Endothelial cell of umbilical vein (primary cell): ENCODE results near the gene ADAM17. TPM values are rescaled to one million over a fixed set of nuclear protein-coding genes. Genes with fewer than 3 reads are reported as not detected.

ENCODE experiments used
- BruUV-seq: library from RNA; stranded (reverse); fragments of 400-500 nt; replicated peaks from 2 replicates; lab custom pipeline; 2021; lab: Mats Ljungman, UMichigan
- CTCF ChIA-PET: fragments of 300-600, 350-600 bp; sonication (Branson Sonifier 250); formaldehyde crosslinking; loops from one replicate; lab custom pipeline; 2021; ENCODE audit warnings: antibody characterized with exemption, inconsistent platforms; lab: Charles Lee
- POLR2A ChIA-PET: fragments of 300-600, 350-600 bp; sonication (Branson Sonifier 250); formaldehyde crosslinking; loops from one replicate; lab custom pipeline; 2021; ENCODE audit warnings: antibody characterized with exemption, inconsistent platforms; lab: Charles Lee
- DNase-seq: peaks from one replicate; pipeline ENCODE4 v3.0.0-alpha.2; 2011; ENCODE audit warnings: low read depth, low spot score
- FAIRE-seq: peaks from 2 replicates; lab custom pipeline; 2011; peaks lifted over from hg19 to GRCh38; lab: Jason Lieb, UNC
- H2AFZ ChIP-seq: 2 replicates; pipeline ENCODE4 v1.6.0; 2012; ENCODE audit warnings: low read depth, low read length, control low read depth, inconsistent platforms
- H3K27ac ChIP-seq: 2 replicates; pipeline ENCODE4 v1.5.1; 2011; ENCODE audit warnings: low read depth, mild to moderate bottlenecking, control low read depth, low read length, moderate library complexity; ENCODE audit not compliant: insufficient read depth
- H3K27me3 ChIP-seq, 2 experiments: 2 replicates each; pipeline versions ENCODE4 v1.6.0 to v1.6.1; 2011; ENCODE audit warnings: low read length in 2 of 2, mixed read lengths in 1 of 2; ENCODE audit not compliant: control insufficient read depth in 2 of 2, insufficient read depth in 2 of 2
- H3K36me3 ChIP-seq, 2 experiments: 2 replicates in 1 of 2; 3 replicates in 1 of 2; pipeline ENCODE4 v1.5.1; 2011; ENCODE audit warnings: low read length in 2 of 2, mild to moderate bottlenecking in 1 of 2, moderate library complexity in 1 of 2; ENCODE audit not compliant: control insufficient read depth in 2 of 2, insufficient read depth in 2 of 2; ENCODE audit errors: extremely low read depth in 1 of 2
- H3K4me1 ChIP-seq: 3 replicates; pipeline ENCODE4 v1.5.1; 2011; ENCODE audit warnings: mild to moderate bottlenecking, low read length; ENCODE audit not compliant: control insufficient read depth, insufficient read depth; ENCODE audit errors: extremely low read depth
- H3K4me2 ChIP-seq: 2 replicates; pipeline ENCODE4 v1.6.1; 2011; ENCODE audit warnings: low read length, control low read depth, mixed read lengths; ENCODE audit not compliant: insufficient read depth
- H3K4me3 ChIP-seq, 3 experiments: fragments of 200-600 bp in 1 of 3; sonication (generic), shearing (Covaris generic) in 1 of 3; replicated peaks in 1 of 3; 2 replicates each; pipeline ENCODE4 v1.5.1; 2011 to 2016; ENCODE audit warnings: control low read depth in 3 of 3, low read length in 3 of 3, mild to moderate bottlenecking in 2 of 3, inconsistent platforms in 1 of 3, low read depth in 1 of 3, moderate library complexity in 1 of 3; ENCODE audit not compliant: insufficient read depth in 1 of 3
- H3K79me2 ChIP-seq: 2 replicates; pipeline ENCODE4 v1.6.0; 2012; ENCODE audit warnings: low read length, inconsistent platforms; ENCODE audit not compliant: control insufficient read depth, insufficient read depth
- H3K9ac ChIP-seq: replicated peaks from 2 replicates; pipeline ENCODE3; 2011; ENCODE audit warnings: low read length, control low read depth; ENCODE audit not compliant: insufficient read depth; ENCODE audit errors: extremely low read depth
- H3K9me1 ChIP-seq: replicated peaks from 3 replicates; pipeline ENCODE4 v1.6.0; 2011; ENCODE audit warnings: mild to moderate bottlenecking, low read length; ENCODE audit not compliant: control insufficient read depth, insufficient read depth; ENCODE audit errors: extremely low read depth
- H3K9me3 ChIP-seq: replicated peaks from 2 replicates; pipeline ENCODE4 v1.5.1; 2012; ENCODE audit warnings: low read length, inconsistent platforms; ENCODE audit not compliant: control insufficient read depth, insufficient read depth
- H4K20me1 ChIP-seq: replicated peaks from 2 replicates; pipeline ENCODE3; 2011; ENCODE audit warnings: mild to moderate bottlenecking, low read length; ENCODE audit not compliant: control insufficient read depth, insufficient read depth; ENCODE audit errors: extremely low read depth
- EZH2 ChIP-seq: IDR thresholded peaks from 2 replicates; pipeline ENCODE4 v1.6.1; 2012; ENCODE audit warnings: borderline replicate concordance, low read depth, mild to moderate bottlenecking, moderate library complexity, low read length, inconsistent platforms; ENCODE audit not compliant: severe bottlenecking
- FOS ChIP-seq: IDR thresholded peaks from 2 replicates; pipeline ENCODE4 v1.6.1; 2011; ENCODE audit warnings: mild to moderate bottlenecking, low read length, moderate library complexity, borderline replicate concordance; ENCODE audit not compliant: insufficient read depth
- GATA2 ChIP-seq: IDR thresholded peaks from 2 replicates; pipeline ENCODE4 v1.7.0; 2011; ENCODE audit warnings: low read depth, mild to moderate bottlenecking, moderate library complexity, mixed read lengths, low read length; ENCODE audit not compliant: insufficient read length, insufficient read depth
- JUN ChIP-seq: IDR thresholded peaks from 2 replicates; pipeline ENCODE4 v1.6.1; 2011; ENCODE audit warnings: borderline replicate concordance, low read depth; ENCODE audit not compliant: insufficient read length, insufficient read depth
- MYC ChIP-seq: IDR thresholded peaks from one replicate; pipeline ENCODE4 v1.6.1; 2011; ENCODE audit warnings: mild to moderate bottlenecking, low read depth, low read length
- POLR2A ChIP-seq: IDR thresholded peaks from 2 replicates; pipeline ENCODE4 v1.6.1; 2012; ENCODE audit warnings: low read depth, mild to moderate bottlenecking, control low read depth, low read length
- POLR2AphosphoS5 ChIP-seq: IDR thresholded peaks from 2 replicates; pipeline ENCODE4 v1.6.1; 2012; ENCODE audit warnings: low read depth, mild to moderate bottlenecking, control low read depth, low read length, moderate library complexity; ENCODE audit not compliant: insufficient read depth
- dilution Hi-C: fragments of 300-500 bp; cut with MboI; formaldehyde crosslinking; loops from one replicate; pipeline ENCODE4 v1.15.0; 2019; ENCODE audit warnings: low sequenced_read_pairs; ENCODE audit not compliant: extremely low pct_ligation_motif_present
- intact Hi-C: fragments of 100-400 bp; cut with micrococcal nuclease; formaldehyde crosslinking; loops from one replicate; pipeline ENCODE4 v1.10.0; 2022
- polyA plus RNA-seq, 4 experiments: library from polyadenylated mRNA; depleted of rRNA in 3 of 4; stranded (reverse) in 3 of 4; unstranded in 1 of 4; fragments of >200 nt; gene quantifications; 2 replicates each; pipeline versions ENCODE4 v1.2.1 to v1.2.3, GENCODE V29; 2011 to 2012; ENCODE audit warnings: missing spikeins in 1 of 4
- total RNA-seq: library from RNA; stranded (reverse); gene quantifications from 2 replicates; pipeline ENCODE4 v1.2.3, GENCODE V29; 2021
- TF ChIP-seq, protein P1 (sequence below), 2 donors: IDR thresholded peaks; 1 replicate in 1 of 2; 2 replicates in 1 of 2; pipeline ENCODE4 v1.5.1; 2011; ENCODE audit warnings: low read length in 2 of 2, mild to moderate bottlenecking in 2 of 2, moderate library complexity in 2 of 2, control low read depth in 1 of 2, inconsistent platforms in 1 of 2, low read depth in 1 of 2; ENCODE audit not compliant: insufficient read depth in 1 of 2; ENCODE audit errors: extremely low read depth in 1 of 2
- TF ChIP-seq, protein P2 (sequence below): IDR thresholded peaks from 2 replicates; pipeline ENCODE4 v1.6.1; 2011; ENCODE audit not compliant: insufficient read depth, insufficient read length

Gene ADAM17
- total and polyA plus RNA-seq, 2 donors (not counting 3 experiments of a cell fraction or from before 2014, with no cell fraction given), result 10.6 to 57.1 TPM

DNA sequence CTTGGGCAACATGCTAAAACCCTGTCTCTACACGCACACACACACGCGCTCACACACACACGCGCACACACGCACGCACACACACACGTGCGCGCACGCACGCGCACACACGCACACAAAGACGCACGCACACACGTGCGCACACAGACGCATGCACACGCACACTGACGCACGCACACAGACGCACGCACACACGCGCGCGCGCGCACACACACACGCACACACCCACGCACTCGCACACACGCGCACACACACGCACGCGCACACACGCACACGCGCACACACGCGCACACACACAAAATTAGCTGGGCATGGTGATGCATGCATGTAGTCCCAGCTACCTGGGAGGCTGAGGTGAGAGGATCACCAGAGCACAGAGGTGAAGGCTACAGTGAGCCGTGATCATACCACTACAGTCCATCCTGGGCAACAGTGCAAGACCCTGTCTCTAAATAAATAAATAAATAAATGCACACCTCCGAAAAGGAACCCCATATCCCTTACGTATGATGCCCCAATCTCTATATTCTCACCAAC is 89.4 kb downstream of the ADAM17 start:
- Histone ChIP-seq H3K9me3 (no peaks in the 10 kb centered on the region), H3K4me2 (no peak overlapping the region), H3K9ac (no peak overlapping the region), H3K36me3 (peaks cover 0 to 3% of the 10 kb centered on the region in 2 experiments), H3K4me3 (no peak overlapping the region), H3K27ac (no peak overlapping the region), H3K4me1 (no peaks in the 10 kb centered on the region), H3K27me3 (no peaks in the 10 kb centered on the region), H3K9me1 (no peaks in the 10 kb centered on the region), H2AFZ (no peak overlapping the region), H4K20me1 (no peaks in the 10 kb centered on the region), H3K79me2 (no peaks in the 10 kb centered on the region)
- BruUV-seq, result no TSS peak
- POLR2A ChIA-PET, result no interaction called here
- DNase-seq, result no peak
- dilution Hi-C loops, result no loop called here
- CTCF ChIA-PET, result no interaction called here
- TF ChIP-seq, protein P1, sequence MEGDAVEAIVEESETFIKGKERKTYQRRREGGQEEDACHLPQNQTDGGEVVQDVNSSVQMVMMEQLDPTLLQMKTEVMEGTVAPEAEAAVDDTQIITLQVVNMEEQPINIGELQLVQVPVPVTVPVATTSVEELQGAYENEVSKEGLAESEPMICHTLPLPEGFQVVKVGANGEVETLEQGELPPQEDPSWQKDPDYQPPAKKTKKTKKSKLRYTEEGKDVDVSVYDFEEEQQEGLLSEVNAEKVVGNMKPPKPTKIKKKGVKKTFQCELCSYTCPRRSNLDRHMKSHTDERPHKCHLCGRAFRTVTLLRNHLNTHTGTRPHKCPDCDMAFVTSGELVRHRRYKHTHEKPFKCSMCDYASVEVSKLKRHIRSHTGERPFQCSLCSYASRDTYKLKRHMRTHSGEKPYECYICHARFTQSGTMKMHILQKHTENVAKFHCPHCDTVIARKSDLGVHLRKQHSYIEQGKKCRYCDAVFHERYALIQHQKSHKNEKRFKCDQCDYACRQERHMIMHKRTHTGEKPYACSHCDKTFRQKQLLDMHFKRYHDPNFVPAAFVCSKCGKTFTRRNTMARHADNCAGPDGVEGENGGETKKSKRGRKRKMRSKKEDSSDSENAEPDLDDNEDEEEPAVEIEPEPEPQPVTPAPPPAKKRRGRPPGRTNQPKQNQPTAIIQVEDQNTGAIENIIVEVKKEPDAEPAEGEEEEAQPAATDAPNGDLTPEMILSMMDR (IDR thresholded peaks at IDR 0.05; ENCODE audit: extremely low read depth in 1 of 2, insufficient read depth in 1 of 2, low read depth in 1 of 2, low read length in 2 of 2), result no peak
- TF ChIP-seq MYC, result no peak
- no peak for TF ChIP-seq GATA2
- no peak for TF ChIP-seq POLR2A
- TF ChIP-seq POLR2AphosphoS5, result no peak
- TF ChIP-seq, protein P2, sequence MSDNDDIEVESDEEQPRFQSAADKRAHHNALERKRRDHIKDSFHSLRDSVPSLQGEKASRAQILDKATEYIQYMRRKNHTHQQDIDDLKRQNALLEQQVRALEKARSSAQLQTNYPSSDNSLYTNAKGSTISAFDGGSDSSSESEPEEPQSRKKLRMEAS, result no peak
- TF ChIP-seq EZH2, result no peak
- TF ChIP-seq JUN, result no peak
- no peak for TF ChIP-seq FOS
- intact Hi-C loops, result no loop called here
- no peak for FAIRE-seq
